Mucosa of stomach (tissue), 1 donor: ENCODE data around the gene PGLYRP1.

Experiments
- H3K27me3 ChIP-seq: one replicate; pipeline ENCODE4 v1.7.0; 2013; ENCODE audit warnings: mild to moderate bottlenecking, low read length; ENCODE audit not compliant: control insufficient read depth, insufficient read depth
- H3K36me3 ChIP-seq: one replicate; pipeline ENCODE4 v1.7.0; 2013; ENCODE audit warnings: low read length; ENCODE audit not compliant: control insufficient read depth, insufficient read depth
- H3K4me1 ChIP-seq: one replicate; pipeline ENCODE4 v1.7.0; 2013; ENCODE audit warnings: mild to moderate bottlenecking, low read length; ENCODE audit not compliant: control insufficient read depth, insufficient read depth
- H3K4me3 ChIP-seq: one replicate; pipeline ENCODE4 v1.7.0; 2013; ENCODE audit warnings: low read length
- H3K9ac ChIP-seq: one replicate; pipeline ENCODE4 v1.7.0; 2013; ENCODE audit warnings: mild to moderate bottlenecking, low read length, moderate library complexity
- H3K9me3 ChIP-seq: one replicate; pipeline ENCODE4 v1.7.0; 2013; ENCODE audit warnings: mild to moderate bottlenecking, low read length, moderate library complexity; ENCODE audit not compliant: control insufficient read depth
- donor health status: Pancreatic carcinoma.

Gene PGLYRP1

DNA sequence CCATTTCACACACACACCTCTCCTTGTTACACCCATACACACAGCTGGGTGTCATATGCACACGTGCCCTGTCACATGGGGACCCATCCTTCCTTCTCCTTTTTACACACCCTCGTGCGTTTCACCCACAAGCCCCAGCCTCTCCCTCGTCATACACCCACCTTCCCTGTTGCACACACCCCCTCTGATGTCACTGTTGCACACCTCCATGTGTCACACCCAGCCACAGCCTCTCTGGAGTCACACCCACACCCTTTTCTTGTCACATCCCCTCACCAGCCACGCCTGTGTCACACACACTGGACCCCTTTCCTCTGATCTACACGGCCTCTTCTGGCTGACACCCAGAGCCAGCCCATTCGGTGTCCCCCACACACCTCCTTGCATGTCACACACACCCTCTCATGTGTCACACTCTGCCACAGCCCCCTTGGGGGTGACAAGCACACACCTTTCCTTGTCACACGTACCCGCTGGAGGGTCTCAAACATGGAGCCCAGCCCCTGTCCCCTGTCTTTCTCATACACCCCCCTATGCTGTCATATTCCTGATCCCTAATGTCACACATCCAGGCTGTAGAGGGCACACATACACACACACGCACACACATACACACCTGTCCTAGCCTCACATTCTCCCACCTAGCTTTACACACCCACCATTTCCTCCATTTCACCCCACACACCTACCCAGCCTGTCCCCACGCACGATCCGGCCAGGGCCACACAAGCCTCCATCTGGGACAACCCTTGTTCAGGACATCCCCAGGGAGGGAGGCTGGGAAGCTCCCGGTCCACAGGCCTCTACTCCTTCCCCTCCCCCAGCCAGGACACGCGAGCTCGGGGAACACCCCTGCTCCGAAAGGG is 50.5 kb downstream of the PGLYRP1 start:
- Histone ChIP-seq H3K27me3 (peaks cover 50% of the 10 kb centered on the region), H3K4me1 (no peaks in the 10 kb centered on the region), H3K36me3 (no peaks in the 10 kb centered on the region), H3K4me3 (no peak overlapping the region), H3K9me3 (no peaks in the 10 kb centered on the region), H3K9ac (no peak overlapping the region)

- no peak overlapping the region for H3K9ac ChIP-seq
- H3K9me3 ChIP-seq = no peaks in the 10 kb centered on the region
- peaks cover 50% of the 10 kb centered on the region for H3K27me3 ChIP-seq
- no peak overlapping the region for H3K4me3 ChIP-seq
- H3K4me1 ChIP-seq = no peaks in the 10 kb centered on the region
- no peaks in the 10 kb centered on the region for H3K36me3 ChIP-seq
These were observed 51.5 kb downstream of the PGLYRP1 start for GRCh38 chr19:45971260-45971902.

GRCh38 chr19:45969676-45970075 is 53.2 kb downstream of the PGLYRP1 start:
- Histone ChIP-seq H3K4me1 (no peaks in the 10 kb centered on the region), H3K4me3 (no peak overlapping the region), H3K9ac (no peak overlapping the region), H3K27me3 (peaks cover 40% of the 10 kb centered on the region), H3K36me3 (no peaks in the 10 kb centered on the region), H3K9me3 (no peaks in the 10 kb centered on the region)
